Left hindlimb (tissue), 1 donor: ENCODE results near the gene CNTNAP2.
"Not testable (repeated sequence)": the region's sequence is repeated elsewhere in the genome, so short reads cannot be mapped to it uniquely, and the experiment has no call there.

Experiments used
- DNase-seq: peaks from one replicate; pipeline ENCODE4 v3.0.0-alpha.2; 2018

CNTNAP2 gene

DNA sequence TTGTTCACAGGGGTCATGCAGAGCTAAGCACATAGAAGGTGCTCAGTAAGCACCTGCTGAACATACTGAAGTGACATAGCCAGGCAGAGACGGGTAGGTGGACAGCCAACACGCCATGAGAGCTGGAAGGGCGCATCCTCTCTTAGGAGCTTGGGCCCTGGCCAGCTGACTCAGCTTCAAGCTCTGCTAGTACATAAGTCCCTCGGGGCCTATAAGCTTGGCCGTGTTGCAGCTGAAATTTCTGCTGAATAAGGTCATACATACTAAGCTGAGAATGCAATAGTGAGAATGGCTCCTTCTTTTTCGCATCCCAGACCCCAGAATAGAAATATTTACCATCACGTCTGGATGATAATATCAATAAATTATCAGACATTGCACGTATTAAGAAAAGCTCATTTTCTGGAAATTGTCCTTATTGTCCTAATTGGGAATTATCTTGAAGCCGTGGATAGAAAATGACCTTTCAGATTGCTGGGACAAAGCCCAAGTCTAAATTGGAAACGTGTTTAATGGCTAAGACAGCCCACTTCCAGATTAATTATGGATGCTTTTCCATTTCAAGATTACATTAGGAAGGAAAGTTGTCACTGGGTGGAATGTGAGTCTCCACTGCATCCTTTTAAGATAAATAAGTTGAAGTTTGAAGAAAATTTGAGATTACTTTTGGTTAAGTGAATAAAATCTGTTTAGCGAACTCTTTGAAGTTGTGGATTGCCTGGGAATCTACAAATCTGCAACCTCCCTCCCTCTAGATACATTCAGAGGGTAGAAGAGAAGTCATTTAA is 2186.9 kb downstream of the CNTNAP2 start:
- peak; percentile 78 for DNase-seq

DNA sequence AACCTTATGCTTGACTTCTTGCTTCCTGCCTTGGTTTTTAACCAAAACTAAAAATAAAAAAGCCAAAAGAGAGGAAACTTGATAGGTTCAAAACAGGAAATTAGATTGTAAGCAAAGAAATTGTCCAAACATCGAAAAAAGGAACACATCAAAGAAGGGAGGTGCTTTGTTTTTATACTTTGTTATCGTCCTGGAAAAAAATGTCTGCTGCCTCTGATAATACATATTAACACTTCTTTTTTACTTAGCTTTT is 2187.4 kb downstream of the CNTNAP2 start:
- DNase-seq = no peak

DNA sequence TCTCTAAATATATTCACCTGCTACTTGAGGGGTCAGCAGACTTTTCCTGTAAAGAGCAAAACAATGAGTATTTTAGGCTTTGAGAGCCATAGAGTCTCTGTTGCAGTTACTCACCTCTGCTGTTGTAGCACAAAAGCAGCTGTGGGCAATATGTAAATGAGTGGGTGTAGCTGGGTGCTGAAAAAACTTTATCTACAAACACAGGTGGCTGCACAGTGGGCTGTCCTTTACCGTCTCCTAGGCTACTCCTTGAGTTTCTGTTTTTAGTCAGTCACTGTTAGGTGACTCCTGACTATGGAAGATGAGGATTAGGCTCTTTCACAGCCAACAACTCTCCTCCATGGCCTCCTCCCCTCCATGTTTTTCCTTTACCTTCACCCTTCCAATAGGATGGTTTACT is 2187.9 kb downstream of the CNTNAP2 start:
- no peak for DNase-seq

DNA sequence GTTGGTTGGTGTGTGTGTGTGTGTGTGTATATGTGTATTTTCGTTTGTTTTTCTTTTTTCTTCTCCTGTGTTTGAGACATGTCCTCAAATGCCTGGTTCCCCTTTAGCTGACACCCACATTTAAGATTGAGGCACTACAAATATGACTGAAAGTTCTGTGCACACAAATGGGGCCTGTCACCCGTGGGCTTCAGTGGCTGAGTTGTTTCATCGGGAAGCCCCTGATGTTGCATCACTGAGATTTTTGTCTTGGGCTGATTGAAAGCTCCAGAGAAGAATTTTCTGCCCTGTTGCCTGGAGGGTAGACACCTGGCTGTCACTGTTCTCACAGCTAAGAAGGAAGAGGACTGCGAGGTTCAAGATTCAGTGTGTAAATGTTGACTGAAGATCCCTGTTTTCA is 2190.2 kb downstream of the CNTNAP2 start:
- no peak for DNase-seq

DNA sequence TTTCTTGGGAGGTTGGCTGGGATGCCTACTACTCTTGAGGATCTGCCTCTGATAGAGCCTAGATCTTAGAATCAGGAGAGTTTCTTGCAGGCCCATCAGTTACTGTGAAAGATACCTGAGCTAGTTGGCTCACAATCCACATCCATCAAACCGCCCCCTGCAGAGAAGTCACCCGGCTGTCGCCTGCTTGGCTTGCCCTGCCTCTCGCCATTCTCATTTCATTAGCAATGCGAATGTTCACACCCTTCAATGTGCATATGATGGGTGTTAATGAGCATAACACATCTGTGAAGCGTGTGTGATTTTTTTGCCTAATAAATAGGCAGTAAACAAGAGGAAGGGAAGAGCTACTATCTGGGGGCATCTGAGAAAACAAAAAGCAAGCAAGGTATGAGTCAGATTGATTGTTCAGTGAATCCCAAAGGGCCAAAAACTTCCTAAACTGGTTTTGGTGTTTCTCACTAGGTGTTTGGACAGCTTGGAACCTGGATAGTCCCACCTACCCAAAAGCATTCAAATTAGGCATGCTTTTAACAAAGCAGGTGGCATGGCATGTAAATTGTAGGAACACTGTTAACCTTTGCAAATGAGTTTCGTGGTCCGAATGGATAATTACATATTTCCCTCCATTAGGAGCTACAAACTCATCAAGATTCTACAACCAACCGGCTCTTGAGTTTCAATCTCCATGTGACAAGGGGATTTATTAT is 2201.7 kb downstream of the CNTNAP2 start:
- DNase-seq = no peak

DNA sequence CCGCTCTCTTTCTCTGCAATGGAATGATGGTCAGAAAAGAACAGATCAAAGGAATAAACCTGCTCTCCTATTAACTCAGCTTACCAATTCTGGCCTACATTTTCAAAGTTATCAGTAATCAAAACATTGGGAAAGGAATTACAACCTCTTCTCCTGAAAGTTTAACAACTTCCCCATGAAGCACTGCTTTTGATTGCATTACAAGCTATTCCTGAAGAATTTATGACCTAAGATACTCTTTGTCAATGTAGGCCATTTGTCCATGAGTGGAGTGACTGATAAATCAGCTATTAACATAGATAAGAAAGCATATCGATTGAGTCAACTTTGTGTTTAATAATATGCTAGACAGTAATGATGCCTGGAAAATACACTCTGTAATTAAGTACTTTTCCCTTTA is 2202.2 kb downstream of the CNTNAP2 start:
- no peak for DNase-seq

DNA sequence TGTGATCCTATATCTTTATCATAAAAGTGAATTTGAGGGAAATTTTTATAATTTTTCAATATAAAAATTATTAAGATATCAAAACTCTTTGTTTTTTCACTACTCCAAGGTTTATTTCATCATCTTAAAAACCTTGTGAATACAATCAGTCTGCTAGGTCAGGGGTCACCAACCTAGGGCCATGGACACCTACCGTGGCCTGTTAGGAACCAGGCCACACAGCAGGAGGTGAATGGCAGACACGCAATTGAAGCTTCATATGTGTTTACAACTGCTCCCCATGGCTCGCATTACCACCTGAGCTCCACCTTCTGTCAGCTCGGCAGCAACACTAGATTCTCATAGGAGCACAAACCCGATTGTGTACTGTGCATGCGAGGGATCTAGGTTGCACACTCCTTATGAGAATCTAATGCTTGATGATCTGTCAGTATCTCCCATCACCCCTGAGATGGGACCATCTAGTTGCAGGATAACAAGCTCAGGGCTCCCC is 2202.8 kb downstream of the CNTNAP2 start:
- DNase-seq = no peak

DNA sequence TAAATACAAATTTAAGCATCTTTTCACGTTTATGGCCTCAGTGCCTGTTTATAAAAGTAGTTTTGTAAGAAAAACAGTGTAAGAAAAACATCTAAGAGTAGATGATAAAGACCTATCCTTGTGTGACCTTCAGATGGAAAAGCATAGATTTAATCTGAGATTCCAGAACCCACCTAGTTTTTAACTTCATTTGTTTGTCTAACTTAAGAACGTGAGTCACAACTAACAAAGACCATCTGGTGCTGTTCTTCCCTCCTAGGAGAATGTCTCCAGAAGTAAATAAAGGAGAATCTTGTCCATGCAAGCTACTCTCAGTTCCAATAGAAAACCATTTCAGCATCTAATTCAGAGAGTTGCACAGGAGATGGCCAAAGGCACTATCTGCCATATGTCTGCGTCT is 2208.6 kb downstream of the CNTNAP2 start:
- DNase-seq = no peak

DNA sequence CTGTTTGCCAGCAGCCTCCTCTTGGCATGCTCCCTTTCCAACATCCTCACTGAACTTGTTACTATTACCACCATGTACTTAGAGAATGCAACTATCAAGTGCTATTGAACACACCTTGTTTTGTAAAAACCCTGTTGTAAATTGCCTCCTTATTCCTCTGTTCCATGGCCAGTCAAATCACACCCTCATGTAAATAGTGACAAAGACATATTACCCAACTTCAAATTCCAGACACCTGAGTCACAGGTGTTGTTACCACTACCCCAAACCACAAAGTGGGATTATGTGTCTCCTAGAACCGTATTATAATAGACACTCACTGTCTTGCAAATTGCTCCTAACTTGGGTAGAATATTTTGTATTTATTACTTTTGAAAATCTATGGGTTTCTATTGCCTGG is 2210.8 kb downstream of the CNTNAP2 start:
- no peak for DNase-seq

DNA sequence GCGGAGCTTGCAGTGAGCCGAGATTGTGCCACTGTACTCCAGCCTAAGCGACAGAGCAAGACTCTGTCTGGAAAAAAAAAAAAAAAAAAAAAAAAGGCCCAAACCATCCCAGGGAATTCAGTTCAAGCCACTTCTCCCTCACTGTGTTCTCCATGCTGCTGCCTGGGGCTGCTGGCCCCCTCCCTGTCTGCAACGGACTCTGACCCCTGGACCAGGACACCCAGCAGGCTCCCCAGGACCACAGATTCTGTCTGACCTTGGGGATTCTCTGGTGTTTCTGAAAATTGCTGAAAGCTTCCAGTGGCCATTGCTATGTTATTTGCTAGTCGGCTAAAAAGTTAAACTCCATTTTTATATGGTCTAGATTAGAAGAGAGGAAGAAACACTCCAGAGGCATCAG is 2212.3 kb downstream of the CNTNAP2 start:
- DNase-seq = no peak

DNA sequence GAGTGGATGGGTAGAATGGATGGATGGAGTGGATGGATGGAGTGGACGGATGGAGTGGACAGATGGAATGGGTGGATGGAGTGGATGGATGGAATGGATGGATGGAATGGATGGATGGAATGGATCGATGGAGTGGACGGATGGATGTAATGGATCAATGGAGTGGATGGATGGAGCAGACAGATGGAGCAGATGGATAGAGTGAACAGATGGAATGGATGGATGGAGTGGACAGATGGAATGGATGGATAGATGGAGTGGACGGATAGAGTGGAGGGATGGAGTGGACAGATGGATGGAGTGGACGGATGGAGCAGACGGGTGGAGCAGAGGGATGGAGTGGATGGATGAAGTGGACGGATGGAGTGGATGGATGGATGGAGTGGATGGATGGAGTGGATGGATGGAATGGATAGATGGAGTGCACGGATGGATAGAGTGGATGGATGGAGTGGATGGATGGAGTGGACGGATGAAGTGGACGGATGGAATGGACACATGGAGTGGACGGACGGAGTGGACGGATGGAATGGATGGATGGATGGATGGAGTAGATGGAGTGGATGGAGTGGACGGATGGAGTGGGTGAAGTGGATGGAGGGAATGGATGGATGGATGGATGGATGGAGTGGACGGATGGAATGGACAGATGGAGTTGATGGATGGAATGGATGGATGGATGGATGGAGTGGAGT is 2213.7 kb downstream of the CNTNAP2 start:
- no peak for DNase-seq

DNA sequence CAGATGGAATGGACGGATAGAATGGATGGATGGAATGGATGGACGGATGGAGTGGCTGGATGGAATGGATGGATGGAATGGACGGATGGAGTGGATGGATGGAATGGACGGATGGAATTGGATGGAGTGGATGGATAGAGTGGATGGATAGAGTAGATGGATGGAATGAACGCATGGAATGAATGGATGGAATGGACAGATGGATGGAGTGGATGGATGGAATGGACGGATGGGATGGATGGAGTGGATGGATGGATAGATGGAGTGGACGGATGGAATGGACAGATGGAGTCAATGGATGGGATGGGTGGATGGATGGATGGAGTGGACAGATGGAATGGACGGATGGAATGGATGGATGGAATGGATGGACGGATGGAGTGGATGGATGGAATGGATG is 2214.2 kb downstream of the CNTNAP2 start:
- no peak for DNase-seq

DNA sequence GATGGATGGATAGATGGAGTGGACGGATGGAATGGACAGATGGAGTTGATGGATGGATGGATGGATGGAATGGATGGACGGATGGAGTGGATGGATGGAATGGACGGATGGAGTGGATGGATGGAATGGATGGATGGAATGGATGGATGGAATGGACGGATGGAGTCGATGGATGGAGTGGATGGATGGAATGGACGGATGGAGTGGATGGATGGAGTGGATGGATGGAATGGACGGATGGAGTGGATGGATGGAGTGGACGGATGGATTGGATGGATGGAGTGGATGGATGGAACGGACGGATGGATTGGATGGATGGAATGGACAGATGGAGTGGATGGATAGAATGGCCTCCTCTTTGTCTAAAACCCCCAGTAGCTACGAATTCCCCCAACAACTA is 2214.9 kb downstream of the CNTNAP2 start:
- DNase-seq = not testable (repeated sequence)

DNA sequence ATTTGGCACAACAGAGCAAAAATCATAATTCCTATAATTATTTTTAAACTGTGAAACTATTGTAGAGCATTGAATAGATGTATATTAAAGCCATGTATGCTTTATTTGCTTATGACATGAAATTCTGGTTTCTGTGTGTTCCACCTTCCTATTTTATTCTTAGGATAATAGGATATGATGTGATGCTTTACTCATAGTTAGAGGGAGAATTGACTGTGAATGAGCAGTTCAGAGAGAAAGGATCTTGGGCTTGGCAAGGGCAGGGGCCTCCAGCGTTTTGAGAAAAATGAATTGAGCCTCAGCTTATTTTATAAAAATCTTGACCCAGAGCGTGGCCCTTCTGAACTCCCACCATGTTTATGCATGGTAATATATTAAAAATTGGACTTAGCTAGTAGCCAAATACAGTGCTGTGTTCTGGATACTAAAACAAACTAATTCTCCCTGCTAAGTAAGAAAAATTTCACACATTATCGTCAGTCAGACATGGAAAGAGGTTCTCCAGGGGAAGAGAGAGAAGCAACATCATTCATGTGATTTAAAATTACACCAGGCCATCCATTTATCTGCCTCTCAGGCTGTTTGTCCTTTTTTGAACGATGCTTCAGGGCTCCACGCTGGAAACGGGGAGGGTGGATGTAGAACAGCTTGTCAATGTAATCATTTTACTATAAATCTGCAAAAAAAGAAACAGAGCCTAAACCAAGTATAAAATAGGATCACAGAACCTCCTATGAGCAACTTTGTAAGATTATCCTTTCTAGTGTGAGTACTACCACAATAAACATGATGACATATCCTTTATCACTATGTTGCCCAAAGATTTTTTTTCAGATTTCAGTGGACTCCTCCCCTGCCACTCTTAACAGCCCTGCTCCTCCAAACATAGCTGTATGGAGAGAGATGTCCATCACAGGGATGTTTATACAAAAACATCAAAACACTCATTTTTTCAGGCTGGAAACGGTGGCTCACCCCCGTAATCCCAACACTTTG is 2215.9 kb downstream of the CNTNAP2 start:
- no peak for DNase-seq

DNA sequence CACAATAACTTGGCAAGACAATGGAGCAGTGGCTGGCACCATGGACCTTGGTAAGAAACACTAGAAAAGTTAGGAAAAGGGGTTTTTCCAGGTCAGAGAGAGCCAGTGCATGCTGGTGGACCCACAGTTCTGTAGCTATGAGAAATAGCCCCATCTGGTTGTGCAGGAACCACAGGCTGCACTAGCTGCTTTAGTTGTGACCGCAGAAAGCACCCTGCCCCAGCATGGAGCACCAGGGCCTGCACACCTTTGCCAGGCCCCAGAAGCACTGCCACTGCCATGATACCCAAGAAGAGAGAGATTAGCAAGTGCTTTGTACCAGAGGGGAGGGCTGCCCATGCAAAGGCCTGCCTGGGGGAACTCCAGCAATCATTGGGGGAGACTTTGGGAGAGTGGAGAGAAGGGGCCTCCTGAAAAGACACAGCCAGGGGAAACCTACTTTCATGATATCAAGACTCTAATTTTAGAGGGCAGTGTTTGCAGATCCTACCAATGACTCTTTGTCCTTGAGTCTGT is 2217.9 kb downstream of the CNTNAP2 start:
- no peak for DNase-seq

DNA sequence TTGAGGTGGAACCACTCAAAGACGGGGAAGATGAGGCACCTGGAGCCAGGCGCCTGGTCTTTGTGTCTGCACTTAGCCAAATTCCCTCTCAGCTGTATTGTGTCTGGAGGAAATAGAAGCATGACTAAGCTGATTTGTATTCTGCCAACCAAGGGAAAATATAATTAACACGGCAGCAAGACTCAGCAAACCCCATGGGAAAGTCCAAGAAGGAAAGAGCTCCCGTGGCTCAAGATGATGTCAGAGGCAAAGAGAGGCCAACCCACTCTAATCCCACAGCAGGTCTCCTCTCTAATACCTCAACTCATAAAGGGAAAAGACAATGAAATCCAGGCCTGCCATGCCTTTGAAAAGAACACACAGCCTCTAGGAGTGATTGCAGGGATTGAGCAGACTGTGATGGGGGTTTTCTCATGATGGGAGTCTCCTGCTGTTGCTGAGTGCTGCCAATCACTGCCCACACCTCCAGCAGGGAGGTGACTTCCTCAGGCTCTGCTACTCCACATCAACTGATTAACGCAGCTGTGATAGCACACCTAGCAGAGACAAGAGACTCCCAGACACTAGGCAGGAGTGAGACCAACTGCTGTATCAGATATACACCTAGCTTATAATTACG is 2218.5 kb downstream of the CNTNAP2 start:
- DNase-seq = no peak

DNA sequence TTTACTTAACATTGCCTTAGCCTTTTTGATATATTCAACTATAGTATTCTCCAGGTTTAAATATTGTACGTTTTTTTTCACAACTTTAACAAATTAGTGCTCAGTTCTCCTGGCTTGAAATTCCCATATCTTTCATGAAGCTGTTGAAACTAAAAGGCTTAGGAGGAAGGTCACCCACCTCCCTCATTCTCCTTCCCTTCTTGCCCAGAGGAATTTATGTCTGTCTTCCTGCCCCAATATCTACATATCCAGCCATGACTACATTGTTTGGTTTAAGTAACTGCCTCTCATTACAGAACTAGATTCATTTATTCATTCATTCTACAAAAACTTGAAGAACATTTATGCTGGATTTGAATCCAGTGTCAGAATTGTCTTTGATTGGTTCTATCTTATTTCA is 2219.2 kb downstream of the CNTNAP2 start:
- DNase-seq = no peak

DNA sequence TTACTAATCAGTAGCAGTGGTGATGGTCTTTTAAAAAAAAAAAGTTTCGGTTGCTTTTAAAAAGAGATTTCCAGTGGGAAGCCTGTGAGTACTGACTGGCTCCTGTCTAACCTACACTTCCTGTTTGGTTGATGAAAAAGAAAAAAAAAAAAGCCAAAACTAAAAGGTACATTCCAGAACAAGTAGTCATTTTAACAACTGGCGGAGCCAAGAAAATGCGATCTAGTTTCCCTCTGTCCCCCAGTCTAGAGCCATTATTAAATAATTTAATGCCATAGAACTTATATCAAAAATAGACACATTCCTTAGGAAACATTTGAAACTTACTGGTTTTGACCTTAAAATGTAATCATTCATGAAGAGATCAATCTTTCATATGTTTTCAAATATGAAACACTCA is 2219.8 kb downstream of the CNTNAP2 start:
- no peak for DNase-seq

DNA sequence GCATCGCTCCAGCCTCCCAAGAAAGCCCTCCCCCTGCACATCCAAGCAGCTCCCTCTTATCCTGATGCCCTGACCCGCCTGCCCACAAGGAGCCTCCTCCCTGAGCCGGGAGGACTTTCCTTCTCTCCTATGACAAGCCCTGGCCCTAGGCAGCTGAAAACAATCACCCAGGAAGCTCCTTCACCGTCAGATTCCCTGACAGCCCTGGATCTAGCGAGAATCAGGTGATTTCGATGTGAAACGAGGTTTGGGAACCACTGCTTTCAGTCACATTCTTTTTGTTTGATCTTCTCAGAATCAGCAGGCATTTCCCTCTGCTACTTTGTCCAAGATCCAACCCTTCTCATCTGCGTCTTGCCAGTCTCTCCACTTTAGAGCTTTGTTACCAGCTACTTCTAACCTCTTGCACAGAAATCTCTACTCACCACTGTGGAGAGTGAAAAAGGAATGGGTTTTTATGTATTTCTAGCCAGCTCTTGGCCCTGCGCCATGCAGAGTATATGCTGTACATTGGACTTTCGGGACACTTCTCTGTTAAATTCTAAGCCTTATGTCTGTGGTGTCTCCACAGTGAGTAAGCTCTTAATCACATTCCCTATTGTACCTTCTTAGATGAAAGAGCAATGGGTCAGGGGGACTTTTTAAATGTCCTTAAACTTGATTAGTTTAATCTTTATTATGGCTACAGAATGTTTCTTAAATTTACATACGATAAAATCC is 2220.8 kb downstream of the CNTNAP2 start:
- DNase-seq = no peak

DNA sequence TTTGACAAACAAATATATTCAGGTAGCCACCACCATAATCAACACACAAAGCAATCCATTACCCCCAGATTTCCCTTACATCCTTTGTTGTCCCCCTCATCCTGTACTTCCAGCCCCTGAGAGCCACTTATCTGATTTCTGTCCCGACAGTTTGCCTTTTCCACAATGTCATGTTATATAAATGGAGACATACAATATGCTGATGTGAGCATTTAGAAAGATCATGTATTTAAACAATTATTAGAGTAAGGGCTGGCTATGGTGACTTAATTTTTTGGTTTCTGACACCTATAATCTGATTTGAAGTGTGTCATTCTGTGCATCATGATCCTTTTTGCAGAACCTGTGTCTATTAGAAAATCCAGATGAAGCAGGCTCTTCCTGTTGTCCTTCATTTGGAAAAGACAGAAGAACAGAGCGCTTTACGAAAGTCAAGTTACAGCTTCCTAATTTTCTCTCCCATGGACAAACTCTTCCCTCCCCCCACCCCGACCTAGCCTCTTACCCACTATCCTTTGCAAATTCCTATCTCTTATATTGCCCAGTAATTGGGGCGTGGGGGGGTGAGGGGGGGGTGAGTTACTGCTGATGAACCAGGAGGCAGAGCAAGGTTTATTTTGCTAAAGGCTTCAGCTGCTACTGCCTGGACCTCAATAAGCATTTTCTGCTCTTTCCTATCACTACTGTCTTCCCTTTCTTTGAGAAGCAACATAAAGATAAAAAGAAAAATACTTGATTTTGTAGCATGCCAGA is 2221.6 kb downstream of the CNTNAP2 start:
- no peak for DNase-seq
